Neural progenitor cell (in vitro differentiated cells): ENCODE measurements around the gene TWIST2.

ENCODE experiments used
- CTCF ChIP-seq: fragments of 200-600 bp; sonication (generic); IDR thresholded peaks from 2 replicates; pipeline ENCODE4 v1.5.1; 2017; ENCODE audit warnings: antibody characterized with exemption, mild to moderate bottlenecking
- EZH2 ChIP-seq: fragments of 200-600 bp; sonication (generic); IDR thresholded peaks from 2 replicates; pipeline ENCODE4 v1.6.1; 2017; ENCODE audit warnings: antibody characterized with exemption, mild to moderate bottlenecking, moderate library complexity
- EZH2phosphoT487 ChIP-seq: fragments of 200-600 bp; sonication (generic); IDR thresholded peaks from 2 replicates; pipeline ENCODE4 v1.6.1; 2017; ENCODE audit warnings: antibody characterized with exemption

GRCh38 chr2:238846628-238847418 is 1.1 kb upstream of the TWIST2 start:
- TF ChIP-seq CTCF (peak; percentile 44), EZH2 (peak; percentile 98), EZH2phosphoT487 (peak; percentile 97)
